ENCODE results near the gene FMNL2.

The FMNL2 gene

GRCh38 chr2:152573168-152573567 is 238.2 kb downstream of the FMNL2 start:
- TF ChIP-seq, protein P1, sequence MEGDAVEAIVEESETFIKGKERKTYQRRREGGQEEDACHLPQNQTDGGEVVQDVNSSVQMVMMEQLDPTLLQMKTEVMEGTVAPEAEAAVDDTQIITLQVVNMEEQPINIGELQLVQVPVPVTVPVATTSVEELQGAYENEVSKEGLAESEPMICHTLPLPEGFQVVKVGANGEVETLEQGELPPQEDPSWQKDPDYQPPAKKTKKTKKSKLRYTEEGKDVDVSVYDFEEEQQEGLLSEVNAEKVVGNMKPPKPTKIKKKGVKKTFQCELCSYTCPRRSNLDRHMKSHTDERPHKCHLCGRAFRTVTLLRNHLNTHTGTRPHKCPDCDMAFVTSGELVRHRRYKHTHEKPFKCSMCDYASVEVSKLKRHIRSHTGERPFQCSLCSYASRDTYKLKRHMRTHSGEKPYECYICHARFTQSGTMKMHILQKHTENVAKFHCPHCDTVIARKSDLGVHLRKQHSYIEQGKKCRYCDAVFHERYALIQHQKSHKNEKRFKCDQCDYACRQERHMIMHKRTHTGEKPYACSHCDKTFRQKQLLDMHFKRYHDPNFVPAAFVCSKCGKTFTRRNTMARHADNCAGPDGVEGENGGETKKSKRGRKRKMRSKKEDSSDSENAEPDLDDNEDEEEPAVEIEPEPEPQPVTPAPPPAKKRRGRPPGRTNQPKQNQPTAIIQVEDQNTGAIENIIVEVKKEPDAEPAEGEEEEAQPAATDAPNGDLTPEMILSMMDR (conservative IDR thresholded peaks at IDR 0.05; ENCODE audit: low read depth) = no peak
- peak; percentile 57 for DNase-seq (ENCODE audit: low spot score)
- CTCF ChIA-PET = interaction anchor here (0.7 kb wide), 1 partner anchor 168 kb away, joined by 3 read pairs; no protein-coding TSS in a partner anchor
- H3K27ac ChIP-seq = no peak overlapping the region
- POLR2A ChIA-PET (ENCODE audit: low non-redundant PET) = no interaction called here

DNA sequence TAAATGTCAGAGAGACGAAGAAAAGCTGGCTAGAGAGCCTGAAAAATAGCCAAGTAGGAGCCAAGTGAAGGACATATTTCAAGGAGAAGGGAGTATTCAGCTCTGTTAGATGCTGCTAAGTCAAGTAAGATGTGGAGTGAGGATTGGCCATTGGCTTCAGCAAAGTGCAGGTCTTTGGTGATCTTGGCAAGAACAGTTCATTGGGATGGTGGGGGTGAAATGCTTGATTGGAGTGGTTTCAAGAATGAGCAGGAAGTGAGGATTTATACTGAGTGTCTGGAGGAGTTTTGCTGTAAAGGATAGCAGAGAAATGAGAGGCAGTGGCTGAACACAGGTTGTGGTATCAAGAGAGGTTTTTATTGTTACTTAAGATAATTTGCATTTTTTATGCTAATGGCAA is 242.6 kb downstream of the FMNL2 start:
- ChIA-PET CTCF (no interaction called here), POLR2A (ENCODE audit: low non-redundant PET) (no interaction called here)
- no peak overlapping the region for H3K27ac ChIP-seq
- no peak for DNase-seq (ENCODE audit: low spot score)
- TF ChIP-seq, protein P1 (conservative IDR thresholded peaks at IDR 0.05; ENCODE audit: low read depth) = no peak

DNA sequence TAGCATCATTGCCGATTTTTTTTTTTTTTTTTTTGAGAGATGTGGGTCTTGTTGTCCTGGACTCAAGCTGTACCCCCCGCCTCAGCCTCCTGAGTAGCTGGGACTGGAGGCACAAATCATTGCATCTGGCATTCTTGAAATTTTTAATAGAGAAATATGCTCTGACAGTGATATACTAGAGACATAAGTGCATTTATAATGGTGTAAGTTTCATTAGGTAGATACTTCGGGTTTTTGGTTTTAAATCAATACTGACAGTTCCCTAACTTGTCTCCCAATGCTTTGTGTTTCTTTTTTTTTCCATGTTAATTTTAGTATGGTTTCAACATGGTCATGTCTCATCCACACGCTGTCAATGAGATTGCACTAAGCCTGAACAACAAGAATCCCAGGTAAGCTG is 243.6 kb downstream of the FMNL2 start:
- ChIA-PET CTCF (no interaction called here), POLR2A (ENCODE audit: low non-redundant PET) (no interaction called here)
- TF ChIP-seq, protein P1 (conservative IDR thresholded peaks at IDR 0.05; ENCODE audit: low read depth) = no peak
- no peak for DNase-seq (ENCODE audit: low spot score)
- no peak overlapping the region for H3K27ac ChIP-seq

DNA sequence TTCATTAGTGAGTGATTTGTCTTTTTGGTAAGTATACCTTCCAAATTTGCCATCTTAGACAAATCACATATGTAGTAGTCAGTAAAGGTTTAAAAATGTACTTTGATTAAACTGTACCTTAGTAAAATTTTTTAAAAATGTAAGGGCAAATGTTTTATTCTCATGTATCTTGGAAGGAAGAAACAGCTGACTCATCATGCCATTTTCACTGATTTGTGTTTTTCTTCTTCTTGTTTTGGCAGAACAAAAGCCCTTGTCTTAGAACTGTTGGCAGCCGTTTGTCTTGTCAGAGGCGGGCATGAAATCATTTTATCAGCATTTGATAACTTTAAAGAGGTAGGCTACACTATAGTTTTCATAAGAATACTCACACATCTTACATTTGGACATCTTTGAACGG is 245.7 kb downstream of the FMNL2 start:
- POLR2A ChIA-PET (ENCODE audit: low non-redundant PET) = no interaction called here
- TF ChIP-seq, protein P1 (conservative IDR thresholded peaks at IDR 0.05; ENCODE audit: low read depth) = no peak
- CTCF ChIA-PET = interaction anchor here (1.2 kb wide), 1 partner anchor 246 kb away, joined by 4 read pairs; the partner anchor contains the start of gene FMNL2
- H3K27ac ChIP-seq = no peak overlapping the region
- DNase-seq (ENCODE audit: low spot score) = no peak

- ChIA-PET POLR2A (ENCODE audit: low non-redundant PET) (no interaction called here), CTCF (interaction anchor here (1.2 kb wide), 1 partner anchor 246 kb away, joined by 4 read pairs; the partner anchor contains the start of gene FMNL2)
- no peak overlapping the region for H3K27ac ChIP-seq
- TF ChIP-seq, protein P1 (conservative IDR thresholded peaks at IDR 0.05; ENCODE audit: low read depth) = no peak
- DNase-seq (ENCODE audit: low spot score) = no peak
These were observed 246.4 kb downstream of the FMNL2 start for GRCh38 chr2:152581360-152581759.

DNA sequence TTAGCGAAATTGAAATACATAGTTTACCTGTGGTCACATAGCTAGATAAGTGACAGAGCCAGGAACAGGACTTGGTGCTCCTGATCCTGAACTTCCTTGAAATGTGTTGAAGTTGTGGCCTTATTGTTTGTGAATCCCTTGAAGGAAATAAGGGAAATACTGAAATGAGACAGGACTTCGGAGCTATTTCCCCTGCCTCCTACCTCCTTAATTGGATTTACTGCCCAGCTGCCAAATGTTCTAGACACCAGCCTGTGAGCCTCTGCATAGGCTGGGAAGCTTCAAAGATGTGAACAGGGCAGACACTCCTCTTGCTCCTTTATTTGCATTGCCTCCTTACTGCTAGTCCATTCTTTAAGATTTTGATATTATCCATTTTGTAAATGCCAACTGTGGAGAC is 247.1 kb downstream of the FMNL2 start:
- TF ChIP-seq, protein P1 (conservative IDR thresholded peaks at IDR 0.05; ENCODE audit: low read depth) = no peak
- ChIA-PET CTCF (no interaction called here), POLR2A (ENCODE audit: low non-redundant PET) (no interaction called here)
- no peak overlapping the region for H3K27ac ChIP-seq
- DNase-seq (ENCODE audit: low spot score) = no peak
